ENCODE results near the gene TMEM165.

DNA sequence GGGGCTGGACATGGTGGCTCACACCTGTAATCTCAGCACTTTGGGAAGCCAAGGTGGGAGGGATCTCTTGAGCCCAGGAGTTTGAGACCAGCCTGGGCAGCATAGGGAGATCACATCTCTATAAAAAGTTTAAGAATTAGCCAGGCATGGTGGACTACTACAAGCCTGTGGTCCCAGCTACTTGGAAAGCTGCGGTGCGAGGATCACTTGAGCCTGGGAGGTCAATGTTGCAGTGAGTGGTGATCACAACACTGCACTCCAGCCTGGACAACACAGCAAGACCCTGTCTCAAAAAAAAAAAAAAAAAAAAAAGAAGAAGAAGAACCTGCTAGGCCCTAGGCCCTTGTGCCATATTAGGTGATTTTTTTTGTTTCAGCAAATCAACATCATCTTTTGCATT, 37.5 kb upstream of the TMEM165 start:
- TF ChIP-seq EZH2phosphoT487 (IDR thresholded peaks at IDR 0.05; ENCODE audit: borderline replicate concordance, low read length): no peak
- no peak for TF ChIP-seq CTCF (conservative IDR thresholded peaks at IDR 0.05; ENCODE audit: low read depth, low read length)
- TF ChIP-seq EZH2 (IDR thresholded peaks at IDR 0.05; ENCODE audit: low read length, unreplicated experiment): no peak

Measured in PC-3 (cell line).